Tibial nerve (tissue), 4 donors: ENCODE measurements around the gene RNF214. TPM values are rescaled to one million over a fixed set of nuclear protein-coding genes. Genes with fewer than 3 reads are reported as not detected.
"Not testable (repeated sequence)": the region's sequence is repeated elsewhere in the genome, so short reads cannot be mapped to it uniquely, and the experiment has no call there.

ENCODE experiments used
- DNase-seq, 2 donors: peaks; one replicate each; pipeline ENCODE4 v3.0.0-alpha.2; 2019; ENCODE audit warnings: low spot score in 2 of 2
- H3K27ac ChIP-seq, 4 donors: fragments of 200-600 bp; sonication (generic) in 3 of 4; one replicate each; pipeline ENCODE4 v1.5.1; 2017 to 2019; ENCODE audit warnings: mild to moderate bottlenecking in 1 of 4
- H3K27me3 ChIP-seq, 2 donors: fragments of 200-600 bp; sonication (generic) in 1 of 2; one replicate each; pipeline versions ENCODE4 v1.5.1 to v1.6.0; 2017 to 2019
- H3K36me3 ChIP-seq, 3 donors: fragments of 200-600 bp; sonication (generic); one replicate each; pipeline ENCODE4 v1.5.1; 2018 to 2019
- H3K4me1 ChIP-seq, 4 donors: fragments of 200-600 bp; sonication (generic) in 3 of 4; one replicate each; pipeline ENCODE4 v1.5.1; 2017 to 2019
- H3K4me3 ChIP-seq, 4 donors: fragments of 200-600 bp; sonication (generic) in 3 of 4; one replicate each; pipeline ENCODE4 v1.5.1; 2017 to 2019; ENCODE audit warnings: mild to moderate bottlenecking in 1 of 4, moderate library complexity in 1 of 4
- H3K9me3 ChIP-seq, 4 donors: fragments of 200-600 bp; sonication (generic) in 3 of 4; one replicate each; pipeline ENCODE4 v1.5.1; 2017 to 2019
- EP300 ChIP-seq, 2 donors: sonication (generic); formaldehyde crosslinking; IDR thresholded peaks; one replicate each; pipeline ENCODE4 v1.6.1; 2017; ENCODE audit warnings: antibody characterized with exemption in 2 of 2, mild to moderate bottlenecking in 1 of 2
- POLR2A ChIP-seq, 2 donors: fragments of 450-650 bp; IDR thresholded peaks; one replicate each; pipeline ENCODE4 v1.6.1; 2017; ENCODE audit warnings: antibody characterized with exemption in 2 of 2, mild to moderate bottlenecking in 2 of 2, moderate library complexity in 2 of 2
- WGBS, 2 donors: methylation state at CpG; one replicate each; pipeline ENCODE4 v1.1.5; 2018; 5-methylcytosine and 5-hydroxymethylcytosine counted together
- total RNA-seq, 4 donors: library from RNA; depleted of rRNA; stranded (reverse); fragments of >200 nt; gene quantifications; one replicate each; pipeline ENCODE4 v1.1.0, GENCODE V29; 2016
- TF ChIP-seq, protein P1 (sequence below), 5 experiments: fragments of 200-600 bp in 3 of 5; fragments of 450-650 bp in 2 of 5; sonication (generic) in 3 of 5; IDR thresholded peaks; one replicate each; pipeline ENCODE4 v1.5.1; 2016 to 2019; ENCODE audit warnings: antibody characterized with exemption in 5 of 5, mild to moderate bottlenecking in 3 of 5, moderate library complexity in 2 of 5

The RNF214 gene
- total RNA-seq, 4 donors from 2014 or later = 10.8 to 16.6 (median 12.8) TPM

DNA sequence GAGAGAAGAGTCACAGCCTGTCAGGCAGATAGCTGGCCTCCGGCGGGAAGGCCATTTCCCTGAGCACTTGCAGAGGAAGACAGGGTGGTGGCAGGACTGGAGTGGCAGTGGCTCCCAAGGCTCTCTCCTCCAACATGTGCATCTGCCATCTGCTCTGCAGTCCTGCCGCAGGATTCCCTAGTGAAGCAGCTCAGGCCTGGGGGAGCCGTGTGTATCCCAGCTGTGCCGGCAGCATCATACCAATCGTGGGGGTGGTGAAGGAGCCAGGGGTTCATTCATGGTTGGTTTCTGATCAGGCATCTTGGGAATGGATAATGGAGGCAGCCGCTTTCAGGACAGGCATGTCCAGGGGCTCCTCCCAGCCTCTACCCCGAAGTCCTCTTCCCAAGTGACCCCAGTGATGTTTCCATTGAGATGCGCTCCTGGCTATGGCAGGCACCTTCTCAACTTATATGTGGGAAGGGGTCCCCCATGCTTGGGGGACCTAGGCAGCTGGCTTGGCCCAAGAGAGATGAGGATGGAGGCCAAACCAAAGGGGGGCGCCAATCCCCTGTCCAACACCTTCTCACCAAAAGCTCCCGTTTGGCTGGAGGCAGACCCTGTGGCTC lies 27.2 kb upstream of the RNF214 start:
- no peak overlapping the region for H3K4me3 ChIP-seq
- peaks cover 0 to 44% (median 3%) of the 10 kb centered on the region in 4 donors for H3K4me1 ChIP-seq
- peak overlapping the region in 2 of 4 donors; percentile 89 to 92 for H3K27ac ChIP-seq
- WGBS, 2 donors = 76 to 86% methylated on average over 9 to 10 of the region's 11 CpGs
- DNase-seq = no peak
- H3K9me3 ChIP-seq = no peaks in the 10 kb centered on the region
- H3K36me3 ChIP-seq = peaks cover 0 to 56% (median 0%) of the 10 kb centered on the region in 3 donors
- no peaks in the 10 kb centered on the region for H3K27me3 ChIP-seq
- peak in 1 of 2 donors; percentile 14 for TF ChIP-seq EP300 (IDR thresholded peaks at IDR 0.05)
- TF ChIP-seq, protein P1, sequence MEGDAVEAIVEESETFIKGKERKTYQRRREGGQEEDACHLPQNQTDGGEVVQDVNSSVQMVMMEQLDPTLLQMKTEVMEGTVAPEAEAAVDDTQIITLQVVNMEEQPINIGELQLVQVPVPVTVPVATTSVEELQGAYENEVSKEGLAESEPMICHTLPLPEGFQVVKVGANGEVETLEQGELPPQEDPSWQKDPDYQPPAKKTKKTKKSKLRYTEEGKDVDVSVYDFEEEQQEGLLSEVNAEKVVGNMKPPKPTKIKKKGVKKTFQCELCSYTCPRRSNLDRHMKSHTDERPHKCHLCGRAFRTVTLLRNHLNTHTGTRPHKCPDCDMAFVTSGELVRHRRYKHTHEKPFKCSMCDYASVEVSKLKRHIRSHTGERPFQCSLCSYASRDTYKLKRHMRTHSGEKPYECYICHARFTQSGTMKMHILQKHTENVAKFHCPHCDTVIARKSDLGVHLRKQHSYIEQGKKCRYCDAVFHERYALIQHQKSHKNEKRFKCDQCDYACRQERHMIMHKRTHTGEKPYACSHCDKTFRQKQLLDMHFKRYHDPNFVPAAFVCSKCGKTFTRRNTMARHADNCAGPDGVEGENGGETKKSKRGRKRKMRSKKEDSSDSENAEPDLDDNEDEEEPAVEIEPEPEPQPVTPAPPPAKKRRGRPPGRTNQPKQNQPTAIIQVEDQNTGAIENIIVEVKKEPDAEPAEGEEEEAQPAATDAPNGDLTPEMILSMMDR (IDR thresholded peaks at IDR 0.05) = no peak

DNA sequence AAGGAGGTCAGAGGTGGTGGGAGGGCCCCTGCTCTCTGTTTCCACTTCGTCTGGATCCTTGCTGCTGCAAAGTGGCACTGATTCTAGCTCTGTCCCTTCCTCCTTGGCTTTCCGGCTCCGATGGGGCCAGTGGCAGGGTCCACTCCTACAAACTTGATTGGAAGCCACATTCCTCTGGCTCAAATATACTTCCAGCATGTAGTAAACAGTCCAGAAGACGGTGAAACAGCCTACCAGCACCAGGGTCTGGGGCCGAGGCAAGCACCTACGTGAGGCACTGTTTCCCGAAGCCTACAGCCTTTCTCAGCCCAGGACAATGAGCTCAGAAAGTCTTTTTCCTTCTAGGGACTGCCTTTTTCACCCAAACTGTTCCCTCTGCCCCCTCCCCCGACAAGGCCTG lies 26.4 kb upstream of the RNF214 start:
- WGBS, 2 donors = 65% methylated on average over 5 to 7 of the region's 8 CpGs

DNA sequence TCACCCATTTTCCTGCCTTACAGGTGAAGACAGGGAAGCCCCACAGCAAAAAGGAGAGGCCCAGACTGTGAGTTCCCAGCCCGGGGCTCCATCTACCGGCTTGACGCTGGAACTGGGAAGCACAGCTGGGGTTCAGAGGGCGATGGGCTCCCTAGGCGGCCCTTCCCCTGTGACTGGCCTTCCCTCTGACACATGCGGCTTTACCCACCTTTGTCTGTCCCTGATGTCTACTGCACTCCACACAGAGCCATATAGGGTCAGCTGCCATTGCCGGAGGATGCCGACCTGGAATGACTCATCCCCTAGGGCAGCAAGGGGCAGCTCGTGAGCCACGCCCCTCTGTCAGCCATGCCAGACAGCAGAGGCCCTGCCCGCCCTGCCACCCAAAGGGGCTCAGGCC lies 25.6 kb upstream of the RNF214 start:
- DNase-seq, H3K27me3 ChIP-seq, H3K9me3 ChIP-seq, H3K4me3 ChIP-seq, H3K27ac ChIP-seq: not testable (repeated sequence)
- Histone ChIP-seq H3K36me3 (peaks cover 0 to 63% (median 0%) of the 10 kb centered on the region in 3 donors), H3K4me1 (peaks cover 0 to 30% (median 3%) of the 10 kb centered on the region in 4 donors)
- no CpG with 5 or more reads among the region's 11 CpGs for WGBS, 2 donors

More for the DNA sequence above, 26.4 kb upstream of the RNF214 start:
- H3K36me3 ChIP-seq = peaks cover 0 to 59% (median 0%) of the 10 kb centered on the region in 3 donors
- DNase-seq, H3K4me3 ChIP-seq, H3K27me3 ChIP-seq, H3K9me3 ChIP-seq: not testable (repeated sequence)
- peak overlapping the region in 1 of 4 donors; percentile 47 for H3K27ac ChIP-seq
- H3K4me1 ChIP-seq = peaks cover 0 to 38% (median 3%) of the 10 kb centered on the region in 4 donors

DNA sequence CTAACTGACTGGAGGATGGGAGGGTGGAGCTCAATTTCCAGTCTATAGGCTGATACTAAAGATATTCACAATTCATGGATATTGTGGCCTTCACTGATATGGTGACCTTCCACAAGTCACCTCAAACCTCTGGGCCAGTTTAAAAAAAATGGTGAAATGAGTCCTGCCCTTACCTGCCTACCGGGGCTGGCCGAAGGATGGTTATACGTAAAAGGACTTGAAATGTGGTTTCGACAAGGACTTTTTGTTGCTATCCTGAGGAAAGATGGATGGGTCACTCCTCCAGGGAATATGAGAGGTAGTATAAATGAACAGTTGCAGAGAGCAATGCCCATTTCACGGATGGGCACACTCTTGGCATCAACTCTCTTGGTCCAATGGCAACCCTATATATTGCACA lies 25.0 kb upstream of the RNF214 start:
- Histone ChIP-seq H3K4me1 (peaks cover 0 to 24% (median 1%) of the 10 kb centered on the region in 4 donors), H3K36me3 (peaks cover 0 to 58% (median 0%) of the 10 kb centered on the region in 3 donors)
- not testable (repeated sequence) for H3K27me3 ChIP-seq, H3K4me3 ChIP-seq, H3K27ac ChIP-seq, H3K9me3 ChIP-seq, DNase-seq
- 88 to 90% methylated on average over 5 of the region's 5 CpGs for WGBS, 2 donors

DNA sequence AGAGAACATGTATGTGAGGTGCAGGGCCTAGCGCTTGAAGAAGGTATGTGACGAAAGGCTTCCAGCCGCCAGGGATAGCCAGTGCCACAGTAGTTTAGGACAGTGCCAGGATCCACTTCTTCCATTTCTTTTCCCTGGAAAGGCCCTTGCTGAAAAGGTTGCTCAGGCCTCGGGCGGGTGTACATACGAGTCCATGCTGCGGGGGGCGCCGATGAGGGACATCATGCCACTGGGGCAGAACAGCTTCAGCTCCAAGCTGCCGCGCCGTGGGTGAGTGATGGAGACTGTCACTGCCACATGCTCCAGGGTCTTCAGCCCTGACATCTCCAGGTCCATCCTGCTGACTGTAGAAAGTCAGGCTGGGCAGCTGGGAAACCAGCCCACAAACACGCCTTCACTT lies 23.8 kb upstream of the RNF214 start:
- H3K27ac ChIP-seq, H3K4me3 ChIP-seq, DNase-seq, H3K27me3 ChIP-seq, H3K9me3 ChIP-seq: not testable (repeated sequence)
- Histone ChIP-seq H3K36me3 (peaks cover 0 to 58% (median 0%) of the 10 kb centered on the region in 3 donors), H3K4me1 (peaks cover 0 to 13% (median 0%) of the 10 kb centered on the region in 4 donors)
- WGBS, 2 donors = 82 to 94% methylated on average over 9 of the region's 13 CpGs

DNA sequence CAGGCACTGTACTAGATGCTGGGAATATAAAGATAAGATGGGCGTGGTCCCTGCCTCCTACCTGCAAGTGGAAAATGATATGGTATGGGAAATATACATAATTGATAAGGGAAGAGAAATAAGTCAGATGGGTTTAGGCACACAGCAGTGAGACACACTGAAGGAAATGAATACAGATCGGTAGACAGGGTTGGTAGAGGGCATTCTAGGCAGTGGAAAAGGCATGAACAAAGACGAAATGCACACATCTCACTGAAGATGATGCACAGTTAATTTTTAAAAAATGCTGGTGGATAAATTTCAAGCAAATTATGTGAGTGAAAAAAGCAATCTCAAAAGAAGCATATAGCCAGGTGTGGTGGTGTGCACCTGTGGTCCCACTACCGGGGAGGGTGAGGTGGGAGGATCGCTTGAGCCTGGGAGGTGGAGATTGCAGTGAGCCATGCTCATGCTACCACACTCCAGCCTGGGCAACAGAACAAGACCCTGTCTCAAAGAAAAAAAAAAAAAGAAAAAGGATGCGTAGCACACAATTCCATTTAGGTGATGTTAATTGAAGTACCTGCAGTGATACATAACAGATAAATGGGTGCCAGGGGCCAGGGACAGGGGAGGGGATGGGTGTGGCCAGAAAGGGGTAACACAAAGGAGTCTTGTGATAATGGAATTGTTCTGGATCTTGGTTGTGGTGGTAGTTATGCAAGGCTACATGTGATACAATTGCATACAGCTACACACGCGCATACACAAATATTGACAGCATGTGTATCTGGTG lies 22.9 kb upstream of the RNF214 start:
- H3K36me3 ChIP-seq = peaks cover 0 to 58% (median 0%) of the 10 kb centered on the region in 3 donors
- not testable (repeated sequence) for H3K9me3 ChIP-seq, H3K4me1 ChIP-seq, DNase-seq, H3K27me3 ChIP-seq, H3K27ac ChIP-seq, H3K4me3 ChIP-seq
- WGBS, 2 donors = 86 to 87% methylated on average over 8 of the region's 8 CpGs

DNA sequence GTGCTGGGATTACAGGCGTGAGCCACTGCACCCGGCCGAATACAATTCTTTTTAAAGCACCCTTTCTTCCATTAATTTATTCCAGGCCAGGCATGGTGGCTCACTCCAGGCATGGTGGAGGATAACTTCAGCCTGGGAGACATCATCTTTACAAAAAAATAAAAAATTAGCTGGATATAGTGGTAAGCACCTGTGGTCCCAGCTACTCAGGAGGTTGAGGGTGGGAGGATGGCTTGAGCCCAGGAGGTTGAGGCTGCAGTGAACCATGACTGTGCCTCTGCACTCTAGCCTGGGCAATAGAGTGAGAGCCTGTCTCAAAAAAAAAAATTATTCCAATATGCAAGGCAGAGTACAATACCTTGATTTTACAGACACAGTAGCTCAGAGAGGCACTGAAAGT lies 21.9 kb upstream of the RNF214 start:
- no peaks in the 10 kb centered on the region for H3K27me3 ChIP-seq
- DNase-seq = no peak
- WGBS, 2 donors = 92 to 96% methylated on average over 3 of the region's 3 CpGs
- no peak overlapping the region for H3K4me3 ChIP-seq
- H3K9me3 ChIP-seq = no peaks in the 10 kb centered on the region
- no peak for TF ChIP-seq POLR2A (IDR thresholded peaks at IDR 0.05)
- no peak for TF ChIP-seq EP300 (IDR thresholded peaks at IDR 0.05)
- TF ChIP-seq, protein P1 (IDR thresholded peaks at IDR 0.05) = no peak
- H3K4me1 ChIP-seq = peaks cover 0 to under 1% (median 0%) of the 10 kb centered on the region in 4 donors
- H3K27ac ChIP-seq = no peak overlapping the region
- peaks cover 0 to 58% (median 0%) of the 10 kb centered on the region in 3 donors for H3K36me3 ChIP-seq
